ENCODE data around the gene TMEM18.

Gene TMEM18

DNA sequence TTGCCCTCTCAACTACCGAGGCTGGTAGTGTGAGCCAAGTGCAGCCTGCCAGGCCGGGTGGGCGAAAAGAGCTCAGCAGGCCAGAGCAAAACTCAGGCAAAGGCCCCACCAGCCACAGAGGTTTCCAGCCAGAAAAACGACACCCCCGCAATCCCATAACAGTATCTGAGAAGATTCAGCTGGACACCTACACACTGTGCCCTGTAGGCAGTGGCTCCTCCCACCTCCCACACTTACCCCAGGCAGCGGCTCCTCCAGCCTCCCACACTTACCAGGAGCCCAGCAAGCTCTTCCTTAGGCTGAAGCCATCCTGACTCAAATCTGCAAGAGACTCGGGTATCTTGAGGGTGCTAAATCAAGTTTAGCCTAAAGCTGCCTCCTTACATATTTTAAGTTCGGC lies 15.6 kb upstream of the TMEM18 start:
- no peak overlapping the region for H3K27ac ChIP-seq (ENCODE audit: low read depth, low read length)
- H2BK120ac ChIP-seq (ENCODE audit: low read depth, low read length), result no peak overlapping the region
- H3K36me3 ChIP-seq (ENCODE audit: control insufficient read depth, insufficient read depth, low read length), result no peaks in the 10 kb centered on the region
- H3K18ac ChIP-seq (ENCODE audit: low read length), result no peak overlapping the region
- H3K4me2 ChIP-seq (ENCODE audit: low read length), result no peak overlapping the region
- no peak overlapping the region for H3K23ac ChIP-seq (ENCODE audit: low read length)
- H3K4ac ChIP-seq (ENCODE audit: low read depth, low read length), result no peak overlapping the region
- H3K9ac ChIP-seq (ENCODE audit: low read length), result no peak overlapping the region
- no peak overlapping the region for H4K8ac ChIP-seq (ENCODE audit: low read depth, low read length)
- no peak for DNase-seq
- no peak overlapping the region for H2BK15ac ChIP-seq (replicated peaks; ENCODE audit: low read depth)
- no peaks in the 10 kb centered on the region for H3K4me1 ChIP-seq (ENCODE audit: control insufficient read depth, low read depth, low read length)
- no peak overlapping the region for H2AK5ac ChIP-seq (ENCODE audit: low read length)
- H3K79me1 ChIP-seq (ENCODE audit: low read length), result no peaks in the 10 kb centered on the region
- H2BK5ac ChIP-seq (ENCODE audit: low read length), result no peak overlapping the region
- no peak overlapping the region for H3K4me3 ChIP-seq (ENCODE audit: low read length)
- WGBS (ENCODE audit: extremely low coverage, insufficient coverage, low lambda C conversion rate), result no CpG with 5 or more reads among the region's 8 CpGs
- no peak overlapping the region for H4K5ac ChIP-seq (ENCODE audit: low read length)
- H3K56ac ChIP-seq (ENCODE audit: low read length), result no peak overlapping the region
- no peaks in the 10 kb centered on the region for H3K27me3 ChIP-seq (ENCODE audit: insufficient read depth, low read length, poor library complexity)
- no peaks in the 10 kb centered on the region for H3K79me2 ChIP-seq (ENCODE audit: control insufficient read depth, insufficient read depth, low read length)

DNA sequence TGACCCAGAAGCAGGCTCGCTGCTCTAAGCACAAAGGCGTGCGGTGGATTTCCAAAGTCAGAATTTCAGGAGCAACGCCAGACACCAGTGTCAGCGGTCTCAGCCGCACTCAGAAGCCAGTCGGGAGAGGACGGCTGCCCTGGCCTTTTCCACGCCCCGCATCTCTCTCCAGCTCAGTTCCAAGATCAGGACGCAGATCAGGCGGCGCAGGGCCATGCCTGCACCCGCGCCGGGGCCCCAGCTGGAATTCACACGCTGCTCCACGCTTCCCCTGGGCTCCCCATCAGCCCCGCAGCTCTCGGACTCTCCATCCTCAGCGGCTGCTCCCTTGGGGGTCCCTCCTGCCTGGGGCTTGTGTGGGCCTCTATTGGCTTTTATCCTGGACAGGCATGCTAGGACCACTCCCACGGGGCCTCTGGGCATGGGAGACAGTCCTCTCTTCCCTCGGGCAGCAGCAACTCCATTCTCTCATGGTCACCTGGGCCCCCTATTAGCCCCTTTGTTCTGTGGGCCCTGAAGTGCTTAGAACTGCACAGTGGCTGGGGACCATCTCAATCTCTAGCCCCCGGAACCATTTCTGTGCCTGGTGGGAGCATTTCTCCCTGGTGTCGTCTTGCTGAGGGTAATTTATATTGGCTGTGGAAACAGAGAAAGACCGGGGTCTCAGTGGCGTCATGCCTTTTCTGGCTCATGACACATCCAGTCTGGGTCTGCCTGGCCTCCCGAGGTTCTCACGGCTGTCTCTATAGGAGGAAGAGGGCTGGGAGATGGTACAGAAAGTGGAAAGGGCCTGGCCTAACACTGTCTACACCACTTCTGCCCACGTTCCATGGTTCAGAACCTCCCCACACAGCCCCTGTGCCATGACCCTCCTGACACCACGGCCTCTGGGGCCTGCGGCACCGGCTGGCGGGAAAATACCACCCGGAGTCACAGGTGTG lies 14.9 kb upstream of the TMEM18 start:
- WGBS (ENCODE audit: extremely low coverage, insufficient coverage, low lambda C conversion rate), result no CpG with 5 or more reads among the region's 35 CpGs

DNA sequence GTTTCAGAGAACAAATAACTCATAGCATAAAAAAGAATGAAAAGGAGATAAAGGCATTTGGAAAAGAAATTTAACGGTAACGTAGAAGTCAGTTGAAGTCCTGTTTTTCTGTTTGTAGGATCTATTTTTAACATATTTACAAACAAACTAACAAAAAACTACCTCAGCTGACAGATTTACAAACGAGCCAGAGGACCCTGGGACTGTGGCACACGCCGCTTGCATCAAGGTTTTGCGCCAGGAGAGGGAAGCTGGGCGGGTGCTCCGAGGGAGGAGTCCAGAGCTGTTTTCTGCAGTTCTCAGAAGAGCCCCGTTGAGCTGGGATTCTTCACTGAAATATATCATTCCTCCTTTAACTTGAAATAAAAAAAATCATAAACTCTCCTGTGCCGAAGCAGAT lies 13.6 kb upstream of the TMEM18 start:
- Histone ChIP-seq H4K5ac (ENCODE audit: low read length) (no peak overlapping the region), H3K56ac (ENCODE audit: low read length) (no peak overlapping the region), H2BK120ac (ENCODE audit: low read depth, low read length) (no peak overlapping the region), H3K4ac (ENCODE audit: low read depth, low read length) (no peak overlapping the region), H3K23ac (ENCODE audit: low read length) (no peak overlapping the region), H3K36me3 (ENCODE audit: control insufficient read depth, insufficient read depth, low read length) (no peaks in the 10 kb centered on the region), H3K27ac (ENCODE audit: low read depth, low read length) (no peak overlapping the region), H3K4me3 (ENCODE audit: low read length) (no peak overlapping the region), H3K27me3 (ENCODE audit: insufficient read depth, low read length, poor library complexity) (no peaks in the 10 kb centered on the region), H3K18ac (ENCODE audit: low read length) (no peak overlapping the region), H2AK5ac (ENCODE audit: low read length) (no peak overlapping the region), H3K4me2 (ENCODE audit: low read length) (no peak overlapping the region), H3K79me2 (ENCODE audit: control insufficient read depth, insufficient read depth, low read length) (no peaks in the 10 kb centered on the region), H4K8ac (ENCODE audit: low read depth, low read length) (no peak overlapping the region), H3K9ac (ENCODE audit: low read length) (no peak overlapping the region), H3K4me1 (ENCODE audit: control insufficient read depth, low read depth, low read length) (no peaks in the 10 kb centered on the region), H3K79me1 (ENCODE audit: low read length) (no peaks in the 10 kb centered on the region), H2BK15ac (replicated peaks; ENCODE audit: low read depth) (no peak overlapping the region), H2BK5ac (ENCODE audit: low read length) (no peak overlapping the region)
- no peak for DNase-seq
- no CpG with 5 or more reads among the region's 10 CpGs for WGBS (ENCODE audit: extremely low coverage, insufficient coverage, low lambda C conversion rate)

More for the DNA sequence above, 14.9 kb upstream of the TMEM18 start:
- no peak overlapping the region for H3K18ac ChIP-seq (ENCODE audit: low read length)
- no peak overlapping the region for H4K5ac ChIP-seq (ENCODE audit: low read length)
- no peak overlapping the region for H2BK15ac ChIP-seq (replicated peaks; ENCODE audit: low read depth)
- no peaks in the 10 kb centered on the region for H3K27me3 ChIP-seq (ENCODE audit: insufficient read depth, low read length, poor library complexity)
- H4K8ac ChIP-seq (ENCODE audit: low read depth, low read length), result no peak overlapping the region
- H2BK120ac ChIP-seq (ENCODE audit: low read depth, low read length), result no peak overlapping the region
- no peaks in the 10 kb centered on the region for H3K79me2 ChIP-seq (ENCODE audit: control insufficient read depth, insufficient read depth, low read length)
- no peak overlapping the region for H3K27ac ChIP-seq (ENCODE audit: low read depth, low read length)
- H3K56ac ChIP-seq (ENCODE audit: low read length), result no peak overlapping the region
- no peaks in the 10 kb centered on the region for H3K79me1 ChIP-seq (ENCODE audit: low read length)
- no peak overlapping the region for H2BK5ac ChIP-seq (ENCODE audit: low read length)
- H3K4me1 ChIP-seq (ENCODE audit: control insufficient read depth, low read depth, low read length), result no peaks in the 10 kb centered on the region
- H3K4ac ChIP-seq (ENCODE audit: low read depth, low read length), result no peak overlapping the region
- H3K36me3 ChIP-seq (ENCODE audit: control insufficient read depth, insufficient read depth, low read length), result no peaks in the 10 kb centered on the region
- no peak overlapping the region for H3K4me2 ChIP-seq (ENCODE audit: low read length)
- no peak overlapping the region for H2AK5ac ChIP-seq (ENCODE audit: low read length)
- DNase-seq, result no peak
- H3K4me3 ChIP-seq (ENCODE audit: low read length), result no peak overlapping the region
- no peak overlapping the region for H3K23ac ChIP-seq (ENCODE audit: low read length)
- no peak overlapping the region for H3K9ac ChIP-seq (ENCODE audit: low read length)

DNA sequence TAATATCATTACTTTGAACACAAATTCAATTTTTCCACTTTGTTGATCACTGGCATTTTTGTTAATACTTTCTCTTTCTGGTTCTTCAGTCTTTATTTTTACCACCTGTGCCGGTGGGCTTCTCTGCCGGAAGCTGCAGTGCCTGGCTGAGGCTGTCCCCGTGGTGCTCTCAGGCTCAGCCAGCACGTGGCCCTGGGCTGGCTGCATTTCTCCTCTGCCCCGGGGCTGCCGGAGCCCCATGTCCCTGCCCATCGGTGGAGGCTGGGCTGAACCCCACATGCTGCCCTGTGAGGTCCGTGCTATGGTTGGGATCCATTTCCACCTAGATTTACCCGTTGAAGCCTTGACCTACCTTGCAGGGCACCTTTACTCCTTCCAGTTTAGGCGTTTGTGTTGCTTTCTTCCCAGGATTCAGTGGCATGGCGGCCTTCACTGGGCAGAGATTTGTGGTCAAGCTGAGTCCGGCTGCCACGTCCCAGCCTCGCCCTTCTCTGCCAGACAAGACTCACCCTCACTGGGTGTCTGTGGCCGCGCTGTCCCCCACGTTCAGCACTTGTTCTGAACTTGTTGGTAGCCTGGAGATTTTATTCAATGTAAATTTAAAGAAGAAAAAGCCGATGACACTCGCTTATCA lies 12.8 kb upstream of the TMEM18 start:
- Histone ChIP-seq H3K23ac (ENCODE audit: low read length) (no peak overlapping the region), H2BK120ac (ENCODE audit: low read depth, low read length) (no peak overlapping the region), H3K36me3 (ENCODE audit: control insufficient read depth, insufficient read depth, low read length) (no peaks in the 10 kb centered on the region), H3K27ac (ENCODE audit: low read depth, low read length) (no peak overlapping the region), H3K79me2 (ENCODE audit: control insufficient read depth, insufficient read depth, low read length) (no peaks in the 10 kb centered on the region), H2BK5ac (ENCODE audit: low read length) (no peak overlapping the region), H3K4ac (ENCODE audit: low read depth, low read length) (no peak overlapping the region), H3K9ac (ENCODE audit: low read length) (no peak overlapping the region), H3K27me3 (ENCODE audit: insufficient read depth, low read length, poor library complexity) (no peaks in the 10 kb centered on the region), H3K4me1 (ENCODE audit: control insufficient read depth, low read depth, low read length) (no peaks in the 10 kb centered on the region), H4K5ac (ENCODE audit: low read length) (no peak overlapping the region), H4K8ac (ENCODE audit: low read depth, low read length) (no peak overlapping the region), H3K18ac (ENCODE audit: low read length) (no peak overlapping the region), H3K56ac (ENCODE audit: low read length) (no peak overlapping the region), H3K79me1 (ENCODE audit: low read length) (no peaks in the 10 kb centered on the region), H3K4me3 (ENCODE audit: low read length) (no peak overlapping the region), H3K4me2 (ENCODE audit: low read length) (no peak overlapping the region), H2AK5ac (ENCODE audit: low read length) (no peak overlapping the region), H2BK15ac (replicated peaks; ENCODE audit: low read depth) (no peak overlapping the region)
- WGBS (ENCODE audit: extremely low coverage, insufficient coverage, low lambda C conversion rate), result no CpG with 5 or more reads among the region's 19 CpGs
- no peak for DNase-seq

DNA sequence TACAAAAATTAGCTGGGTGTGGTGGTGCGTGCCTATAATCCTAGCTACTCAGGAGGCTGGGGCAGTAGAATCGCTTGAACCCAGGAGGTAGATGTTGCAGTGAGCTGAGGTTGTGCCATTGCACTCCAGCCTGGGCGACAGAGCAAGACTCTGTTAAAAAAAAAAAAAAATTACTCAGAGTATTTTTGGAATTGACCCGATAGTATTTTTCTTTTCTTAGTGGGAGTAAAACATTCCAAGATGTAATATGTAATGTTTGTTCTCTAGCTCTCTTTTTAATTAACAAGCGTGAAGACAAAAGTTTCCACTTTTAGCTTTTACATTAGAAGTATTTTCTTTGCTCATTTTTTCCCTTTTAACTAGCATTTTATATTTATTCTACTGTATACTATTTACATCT lies 12.0 kb upstream of the TMEM18 start:
- H3K9ac ChIP-seq (ENCODE audit: low read length), result no peak overlapping the region
- H2BK5ac ChIP-seq (ENCODE audit: low read length), result no peak overlapping the region
- no peak overlapping the region for H3K18ac ChIP-seq (ENCODE audit: low read length)
- H4K8ac ChIP-seq (ENCODE audit: low read depth, low read length), result no peak overlapping the region
- no peak overlapping the region for H3K4ac ChIP-seq (ENCODE audit: low read depth, low read length)
- H3K4me3 ChIP-seq (ENCODE audit: low read length), result no peak overlapping the region
- no CpG with 5 or more reads among the region's 5 CpGs for WGBS (ENCODE audit: extremely low coverage, insufficient coverage, low lambda C conversion rate)
- no peak for DNase-seq
- no peak overlapping the region for H3K4me2 ChIP-seq (ENCODE audit: low read length)
- no peak overlapping the region for H3K27ac ChIP-seq (ENCODE audit: low read depth, low read length)
- no peaks in the 10 kb centered on the region for H3K27me3 ChIP-seq (ENCODE audit: insufficient read depth, low read length, poor library complexity)
- H4K5ac ChIP-seq (ENCODE audit: low read length), result no peak overlapping the region
- no peak overlapping the region for H3K56ac ChIP-seq (ENCODE audit: low read length)
- H3K23ac ChIP-seq (ENCODE audit: low read length), result no peak overlapping the region
- no peaks in the 10 kb centered on the region for H3K79me2 ChIP-seq (ENCODE audit: control insufficient read depth, insufficient read depth, low read length)
- H2AK5ac ChIP-seq (ENCODE audit: low read length), result no peak overlapping the region
- no peak overlapping the region for H2BK120ac ChIP-seq (ENCODE audit: low read depth, low read length)
- H3K79me1 ChIP-seq (ENCODE audit: low read length), result no peaks in the 10 kb centered on the region
- H2BK15ac ChIP-seq (replicated peaks; ENCODE audit: low read depth), result no peak overlapping the region
- H3K4me1 ChIP-seq (ENCODE audit: control insufficient read depth, low read depth, low read length), result no peaks in the 10 kb centered on the region
- no peaks in the 10 kb centered on the region for H3K36me3 ChIP-seq (ENCODE audit: control insufficient read depth, insufficient read depth, low read length)
